Measurements from ENCODE around the gene NTNG1.

NTNG1 gene

GRCh38 chr1:107246775-107247345 is 106.0 kb downstream of the NTNG1 start:
- DNase-seq: no peak
- TF ChIP-seq GATA1 (IDR thresholded peaks at IDR 0.05; ENCODE audit: low read depth, low read length) (no peak), POLR2A (IDR thresholded peaks at IDR 0.05; ENCODE audit: low read length) (no peak)

- DNase-seq: no peak
These were observed 106.8 kb downstream of the NTNG1 start for GRCh38 chr1:107247679-107248078.

GRCh38 chr1:107250169-107250568 is 109.3 kb downstream of the NTNG1 start:
- no peak for TF ChIP-seq GATA1 (IDR thresholded peaks at IDR 0.05; ENCODE audit: low read depth, low read length)
- no peak for TF ChIP-seq POLR2A (IDR thresholded peaks at IDR 0.05; ENCODE audit: low read length)
- no peak for DNase-seq

More at GRCh38 chr1:107247679-107248078, 106.8 kb downstream of the NTNG1 start:
- TF ChIP-seq GATA1 (IDR thresholded peaks at IDR 0.05; ENCODE audit: low read depth, low read length): no peak
- no peak for TF ChIP-seq POLR2A (IDR thresholded peaks at IDR 0.05; ENCODE audit: low read length)

GRCh38 chr1:107251083-107251482 is 110.2 kb downstream of the NTNG1 start:
- DNase-seq: no peak
- no peak for TF ChIP-seq GATA1 (IDR thresholded peaks at IDR 0.05; ENCODE audit: low read depth, low read length)
- no peak for TF ChIP-seq POLR2A (IDR thresholded peaks at IDR 0.05; ENCODE audit: low read length)

- TF ChIP-seq GATA1 (IDR thresholded peaks at IDR 0.05; ENCODE audit: low read depth, low read length): no peak
- no peak for TF ChIP-seq POLR2A (IDR thresholded peaks at IDR 0.05; ENCODE audit: low read length)
- DNase-seq: no peak
These were observed 111.0 kb downstream of the NTNG1 start for GRCh38 chr1:107251839-107252238.

- TF ChIP-seq POLR2A (IDR thresholded peaks at IDR 0.05; ENCODE audit: low read length) (no peak), GATA1 (IDR thresholded peaks at IDR 0.05; ENCODE audit: low read depth, low read length) (no peak)
- DNase-seq: no peak
These were observed 111.4 kb downstream of the NTNG1 start for GRCh38 chr1:107252271-107252670.

GRCh38 chr1:107254306-107254705 is 113.5 kb downstream of the NTNG1 start:
- TF ChIP-seq GATA1 (IDR thresholded peaks at IDR 0.05; ENCODE audit: low read depth, low read length) (no peak), POLR2A (IDR thresholded peaks at IDR 0.05; ENCODE audit: low read length) (no peak)
- DNase-seq: no peak

- TF ChIP-seq POLR2A (IDR thresholded peaks at IDR 0.05; ENCODE audit: low read length) (no peak), GATA1 (IDR thresholded peaks at IDR 0.05; ENCODE audit: low read depth, low read length) (no peak)
- no peak for DNase-seq
These were observed 114.6 kb downstream of the NTNG1 start for GRCh38 chr1:107255469-107255868.

GRCh38 chr1:107262467-107263286 is 121.8 kb downstream of the NTNG1 start:
- DNase-seq: no peak
- TF ChIP-seq POLR2A (IDR thresholded peaks at IDR 0.05; ENCODE audit: low read length) (no peak), GATA1 (IDR thresholded peaks at IDR 0.05; ENCODE audit: low read depth, low read length) (no peak)

- DNase-seq: no peak
- TF ChIP-seq POLR2A (IDR thresholded peaks at IDR 0.05; ENCODE audit: low read length) (no peak), GATA1 (IDR thresholded peaks at IDR 0.05; ENCODE audit: low read depth, low read length) (no peak)
These were observed 122.6 kb downstream of the NTNG1 start for GRCh38 chr1:107263291-107263915.

- no peak for DNase-seq
- no peak for TF ChIP-seq GATA1 (IDR thresholded peaks at IDR 0.05; ENCODE audit: low read depth, low read length)
- TF ChIP-seq POLR2A (IDR thresholded peaks at IDR 0.05; ENCODE audit: low read length): no peak
These were observed 123.2 kb downstream of the NTNG1 start for GRCh38 chr1:107264007-107264406.

GRCh38 chr1:107264561-107264960 is 123.7 kb downstream of the NTNG1 start:
- no peak for DNase-seq
- TF ChIP-seq GATA1 (IDR thresholded peaks at IDR 0.05; ENCODE audit: low read depth, low read length) (no peak), POLR2A (IDR thresholded peaks at IDR 0.05; ENCODE audit: low read length) (no peak)

- TF ChIP-seq POLR2A (IDR thresholded peaks at IDR 0.05; ENCODE audit: low read length): no peak
- TF ChIP-seq GATA1 (IDR thresholded peaks at IDR 0.05; ENCODE audit: low read depth, low read length): no peak
- no peak for DNase-seq
These were observed 126.7 kb downstream of the NTNG1 start for GRCh38 chr1:107267489-107267888.

- TF ChIP-seq POLR2A (IDR thresholded peaks at IDR 0.05; ENCODE audit: low read length) (no peak), GATA1 (IDR thresholded peaks at IDR 0.05; ENCODE audit: low read depth, low read length) (no peak)
- DNase-seq: no peak
These were observed 131.5 kb downstream of the NTNG1 start for GRCh38 chr1:107272321-107272720.

All from erythroblast (primary cell).